Activated T-cell treated with anti-CD3 and anti-CD28 coated beads, Interleukin-2, amount 50 U/mL, for 24 hours (primary cell): ENCODE data around the gene HMGCS2.

Experiments
- DNase-seq: peaks from one replicate; pipeline ENCODE4 v3.0.0-alpha.2; 2020
- H3K27ac Mint-ChIP-seq: 2 replicates; pipeline ENCODE4 v1.8.0; 2020; ENCODE audit warnings: mild to moderate bottlenecking, mixed read lengths
- H3K27me3 Mint-ChIP-seq: 2 replicates; pipeline ENCODE4 v1.8.0; 2020; ENCODE audit warnings: mixed read lengths
- H3K36me3 Mint-ChIP-seq: 2 replicates; pipeline ENCODE4 v1.8.0; 2020; ENCODE audit warnings: low read depth, mixed read lengths
- H3K4me1 Mint-ChIP-seq: 2 replicates; pipeline ENCODE4 v1.8.0; 2020; ENCODE audit warnings: low read depth, mixed read lengths
- H3K4me3 Mint-ChIP-seq: 2 replicates; pipeline ENCODE4 v1.8.0; 2020; ENCODE audit warnings: mild to moderate bottlenecking, moderate library complexity, mixed read lengths
- H3K9me3 Mint-ChIP-seq: 2 replicates; pipeline ENCODE4 v1.8.0; 2020; ENCODE audit warnings: mixed read lengths

The HMGCS2 gene

GRCh38 chr1:119768778-119769177, at the start of gene HMGCS2:
HMGCS2 (minus strand) TSS chr1:119768905; CDS start chr1:119768844, 61 bp downstream.
- Mint-ChIP-seq H3K36me3 (no peaks in the 10 kb centered on the region), H3K27me3 (peaks cover 27% of the 10 kb centered on the region), H3K4me1 (peaks cover 1% of the 10 kb centered on the region), H3K4me3 (no peak within 1 kb of the TSS), H3K27ac (no peak within 1 kb of the TSS), H3K9me3 (no peaks in the 10 kb centered on the region)
- no peak for DNase-seq

- Mint-ChIP-seq H3K36me3 (no peaks in the 10 kb centered on the region), H3K4me1 (no peaks in the 10 kb centered on the region), H3K27me3 (peaks cover 16% of the 10 kb centered on the region), H3K9me3 (no peaks in the 10 kb centered on the region), H3K4me3 (no peak overlapping the region), H3K27ac (no peak overlapping the region)
- no peak for DNase-seq
Measured at GRCh38 chr1:119818181-119818580, 49.5 kb upstream of the HMGCS2 start.

GRCh38 chr1:119816407-119816806, 47.7 kb upstream of the HMGCS2 start:
- H3K4me1 Mint-ChIP-seq = no peaks in the 10 kb centered on the region
- H3K4me3 Mint-ChIP-seq = no peak overlapping the region
- no peaks in the 10 kb centered on the region for H3K36me3 Mint-ChIP-seq
- peaks cover 8% of the 10 kb centered on the region for H3K27me3 Mint-ChIP-seq
- no peak overlapping the region for H3K27ac Mint-ChIP-seq
- no peak for DNase-seq
- H3K9me3 Mint-ChIP-seq = no peaks in the 10 kb centered on the region

GRCh38 chr1:119815928-119816327, 47.2 kb upstream of the HMGCS2 start:
- H3K4me3 Mint-ChIP-seq = no peak overlapping the region
- H3K27me3 Mint-ChIP-seq = peaks cover 3% of the 10 kb centered on the region
- no peaks in the 10 kb centered on the region for H3K4me1 Mint-ChIP-seq
- no peaks in the 10 kb centered on the region for H3K9me3 Mint-ChIP-seq
- no peak overlapping the region for H3K27ac Mint-ChIP-seq
- no peak for DNase-seq
- no peaks in the 10 kb centered on the region for H3K36me3 Mint-ChIP-seq

- Mint-ChIP-seq H3K27ac (no peak overlapping the region), H3K9me3 (no peaks in the 10 kb centered on the region), H3K36me3 (no peaks in the 10 kb centered on the region), H3K4me1 (no peaks in the 10 kb centered on the region), H3K27me3 (peaks cover 3% of the 10 kb centered on the region), H3K4me3 (no peak overlapping the region)
- DNase-seq = no peak
Measured at GRCh38 chr1:119815361-119815760, 46.7 kb upstream of the HMGCS2 start.

GRCh38 chr1:119814288-119814687, 45.6 kb upstream of the HMGCS2 start:
- Mint-ChIP-seq H3K27me3 (peaks cover 3% of the 10 kb centered on the region), H3K27ac (no peak overlapping the region), H3K4me1 (peaks cover under 1% of the 10 kb centered on the region), H3K9me3 (no peaks in the 10 kb centered on the region), H3K4me3 (no peak overlapping the region), H3K36me3 (no peaks in the 10 kb centered on the region)
- DNase-seq = no peak

GRCh38 chr1:119811985-119812557, 43.4 kb upstream of the HMGCS2 start:
- Mint-ChIP-seq H3K36me3 (no peaks in the 10 kb centered on the region), H3K9me3 (no peaks in the 10 kb centered on the region)

GRCh38 chr1:119811387-119811786, 42.7 kb upstream of the HMGCS2 start, which contains the start of gene REG4:
REG4 (minus strand) TSS chr1:119811460; CDS start chr1:119808769, 2,691 bp downstream.
- DNase-seq = no peak
- Mint-ChIP-seq H3K4me3 (no peak within 1 kb of the TSS), H3K4me1 (peaks cover 3% of the 10 kb centered on the region), H3K27ac (no peak within 1 kb of the TSS), H3K36me3 (no peaks in the 10 kb centered on the region), H3K27me3 (peaks cover 9% of the 10 kb centered on the region), H3K9me3 (no peaks in the 10 kb centered on the region)

More at GRCh38 chr1:119811985-119812557, 43.4 kb upstream of the HMGCS2 start:
- H3K4me1 Mint-ChIP-seq = peaks cover 3% of the 10 kb centered on the region
- no peak overlapping the region for H3K27ac Mint-ChIP-seq
- peaks cover 9% of the 10 kb centered on the region for H3K27me3 Mint-ChIP-seq
- DNase-seq = no peak
- H3K4me3 Mint-ChIP-seq = no peak overlapping the region

GRCh38 chr1:119808972-119809550, 40.4 kb upstream of the HMGCS2 start:
- H3K9me3 Mint-ChIP-seq = no peaks in the 10 kb centered on the region
- DNase-seq = peak; percentile 74
- H3K4me1 Mint-ChIP-seq = peaks cover 3% of the 10 kb centered on the region
- H3K27ac Mint-ChIP-seq = no peak overlapping the region
- peaks cover 9% of the 10 kb centered on the region for H3K27me3 Mint-ChIP-seq
- no peak overlapping the region for H3K4me3 Mint-ChIP-seq
- no peaks in the 10 kb centered on the region for H3K36me3 Mint-ChIP-seq

- H3K27ac Mint-ChIP-seq = no peak overlapping the region
- no peak for DNase-seq
- peaks cover 9% of the 10 kb centered on the region for H3K27me3 Mint-ChIP-seq
- H3K9me3 Mint-ChIP-seq = no peaks in the 10 kb centered on the region
- no peaks in the 10 kb centered on the region for H3K36me3 Mint-ChIP-seq
- peaks cover 3% of the 10 kb centered on the region for H3K4me1 Mint-ChIP-seq
- no peak overlapping the region for H3K4me3 Mint-ChIP-seq
Measured at GRCh38 chr1:119808491-119808890, 39.8 kb upstream of the HMGCS2 start.

- H3K36me3 Mint-ChIP-seq = no peaks in the 10 kb centered on the region
- no peak overlapping the region for H3K4me3 Mint-ChIP-seq
- no peaks in the 10 kb centered on the region for H3K9me3 Mint-ChIP-seq
- H3K27me3 Mint-ChIP-seq = peaks cover 9% of the 10 kb centered on the region
- DNase-seq = no peak
- peaks cover 3% of the 10 kb centered on the region for H3K4me1 Mint-ChIP-seq
- no peak overlapping the region for H3K27ac Mint-ChIP-seq
Measured at GRCh38 chr1:119806489-119806888, 37.8 kb upstream of the HMGCS2 start.

- no peak for DNase-seq
- Mint-ChIP-seq H3K27me3 (peaks cover 9% of the 10 kb centered on the region), H3K4me1 (peaks cover 3% of the 10 kb centered on the region), H3K9me3 (no peaks in the 10 kb centered on the region), H3K27ac (no peak overlapping the region), H3K4me3 (no peak overlapping the region), H3K36me3 (no peaks in the 10 kb centered on the region)
Measured at GRCh38 chr1:119805746-119806145, 37.0 kb upstream of the HMGCS2 start.

- H3K4me3 Mint-ChIP-seq = no peak overlapping the region
- no peak overlapping the region for H3K27ac Mint-ChIP-seq
- no peak for DNase-seq
- H3K9me3 Mint-ChIP-seq = no peaks in the 10 kb centered on the region
- peaks cover 4% of the 10 kb centered on the region for H3K4me1 Mint-ChIP-seq
- peaks cover 9% of the 10 kb centered on the region for H3K27me3 Mint-ChIP-seq
- no peaks in the 10 kb centered on the region for H3K36me3 Mint-ChIP-seq
Measured at GRCh38 chr1:119805247-119805646, 36.5 kb upstream of the HMGCS2 start.

- H3K36me3 Mint-ChIP-seq = no peaks in the 10 kb centered on the region
- H3K9me3 Mint-ChIP-seq = no peaks in the 10 kb centered on the region
- peak overlapping the region; percentile 84 for H3K27ac Mint-ChIP-seq
- peak overlapping the region; percentile 46 for H3K4me3 Mint-ChIP-seq
- peak; percentile 41 for DNase-seq
- no peaks in the 10 kb centered on the region for H3K27me3 Mint-ChIP-seq
- H3K4me1 Mint-ChIP-seq = peaks cover 15% of the 10 kb centered on the region
Measured at GRCh38 chr1:119799599-119800177, 31.0 kb upstream of the HMGCS2 start.

GRCh38 chr1:119799003-119799402, 30.3 kb upstream of the HMGCS2 start:
- DNase-seq = no peak
- peak overlapping the region; percentile 84 for H3K27ac Mint-ChIP-seq
- H3K36me3 Mint-ChIP-seq = no peaks in the 10 kb centered on the region
- no peaks in the 10 kb centered on the region for H3K9me3 Mint-ChIP-seq
- peak overlapping the region; percentile 46 for H3K4me3 Mint-ChIP-seq
- no peaks in the 10 kb centered on the region for H3K27me3 Mint-ChIP-seq
- H3K4me1 Mint-ChIP-seq = peaks cover 15% of the 10 kb centered on the region
